HepG2 (cell line): ENCODE results near the gene COX6A2. TPM values are rescaled to one million over a fixed set of nuclear protein-coding genes. Genes with fewer than 3 reads are reported as not detected.

Experiments
- DNMT3B ChIP-seq: conservative IDR thresholded peaks from 2 replicates; pipeline ENCODE4 v1.6.1; 2016; ENCODE audit warnings: missing biosample characterization, control low read depth
- GATAD1 ChIP-seq: IDR thresholded peaks from 2 replicates; pipeline ENCODE4 v1.6.1; 2016; ENCODE audit warnings: missing genetic modification reagents, missing compliant biosample characterization
- HES4 ChIP-seq: sonication (generic); formaldehyde crosslinking; IDR thresholded peaks from 2 replicates; pipeline ENCODE4 v1.9.0; 2021; ENCODE audit warnings: mild to moderate bottlenecking, missing genetic modification reagents, borderline replicate concordance
- HIC2 ChIP-seq: sonication (generic); formaldehyde crosslinking; IDR thresholded peaks from 2 replicates; pipeline ENCODE4 v1.9.0; 2022; ENCODE audit warnings: low read depth, missing genetic modification reagents
- KLF16 ChIP-seq, 2 experiments: sonication (generic) in 1 of 2; formaldehyde crosslinking in 1 of 2; IDR thresholded peaks; 2 replicates each; pipeline versions ENCODE4 v1.6.1 to v1.8.0; 2016 to 2023; ENCODE audit warnings: missing genetic modification reagents in 2 of 2, missing compliant biosample characterization in 1 of 2
- PAF1 ChIP-seq: IDR thresholded peaks from 2 replicates; pipeline ENCODE4 v1.6.1; 2016; ENCODE audit warnings: missing genetic modification reagents, missing compliant biosample characterization
- TBX3 ChIP-seq: fragments of 450-650 bp; IDR thresholded peaks from 2 replicates; pipeline ENCODE4 v1.6.1; 2017; ENCODE audit warnings: antibody characterized with exemption, mild to moderate bottlenecking, inconsistent platforms, borderline replicate concordance
- TSC22D2 ChIP-seq: sonication (generic); formaldehyde crosslinking; IDR thresholded peaks from 2 replicates; pipeline ENCODE4 v1.5.1; 2020; ENCODE audit warnings: missing genetic modification reagents, mild to moderate bottlenecking, borderline replicate concordance
- ZFP41 ChIP-seq: sonication (generic); formaldehyde crosslinking; IDR thresholded peaks from 2 replicates; pipeline ENCODE4 v1.4.0; 2020; ENCODE audit warnings: mild to moderate bottlenecking, missing genetic modification reagents, borderline replicate concordance
- ZNF3 ChIP-seq: IDR thresholded peaks from 2 replicates; pipeline ENCODE4 v1.7.0; 2017; ENCODE audit warnings: inconsistent platforms
- ZNF34 ChIP-seq: sonication (generic); formaldehyde crosslinking; IDR thresholded peaks from 2 replicates; pipeline ENCODE4 v1.4.0; 2020; ENCODE audit warnings: mild to moderate bottlenecking, missing genetic modification reagents, borderline replicate concordance
- ZNF496 ChIP-seq: sonication (generic); formaldehyde crosslinking; IDR thresholded peaks from 2 replicates; pipeline ENCODE4 v1.8.1; 2023; ENCODE audit warnings: mild to moderate bottlenecking, moderate library complexity, missing genetic modification reagents; ENCODE audit not compliant: insufficient replicate concordance
- ZNF546 ChIP-seq: sonication (generic); formaldehyde crosslinking; conservative IDR thresholded peaks from 2 replicates; pipeline ENCODE4 v1.8.1; 2023; ENCODE audit warnings: mild to moderate bottlenecking, missing genetic modification reagents
- ZNF597 ChIP-seq: sonication (generic); formaldehyde crosslinking; IDR thresholded peaks from 2 replicates; pipeline ENCODE4 v1.5.0; 2020; ENCODE audit warnings: missing genetic modification reagents
- ZNF615 ChIP-seq: sonication (generic); formaldehyde crosslinking; IDR thresholded peaks from 2 replicates; pipeline ENCODE4 v1.5.0; 2020; ENCODE audit warnings: mild to moderate bottlenecking, missing genetic modification reagents, borderline replicate concordance
- ZNF687 ChIP-seq: sonication (generic); formaldehyde crosslinking; IDR thresholded peaks from 2 replicates; pipeline ENCODE4 v1.5.1; 2020; ENCODE audit warnings: mild to moderate bottlenecking, missing genetic modification reagents, moderate library complexity
- polyA plus RNA-seq, 8 experiments: library from polyadenylated mRNA; depleted of rRNA in 3 of 8; stranded (reverse) in 7 of 8; unstranded in 1 of 8; fragments of >200 nt; fragmentation: Illumina TruSeq in 4 of 8; extraction: Trizol in 4 of 8; gene quantifications; 2 replicates each; pipeline versions ENCODE4 v1.2.1 to v1.2.3, GENCODE V29; 2011 to 2016; ENCODE audit warnings: low read depth in 4 of 8, missing spikeins in 1 of 8, mixed read lengths in 1 of 8; ENCODE audit not compliant: insufficient read depth in 1 of 8
- total RNA-seq, 5 experiments: library from RNA; depleted of rRNA; stranded (reverse); fragments of >200 nt; fragmentation: Illumina TruSeq; extraction: Trizol; gene quantifications; 2 replicates each; pipeline ENCODE4 v1.2.3, GENCODE V29; 2016; ENCODE audit warnings: low read depth in 1 of 5
- TF ChIP-seq, protein P1 (sequence below): sonication (generic); formaldehyde crosslinking; IDR thresholded peaks from 2 replicates; pipeline ENCODE4 v1.9.0; 2021; ENCODE audit warnings: missing genetic modification reagents, borderline replicate concordance
- TF ChIP-seq, protein P2 (sequence below): IDR thresholded peaks from 2 replicates; pipeline ENCODE4 v1.6.1; 2016; ENCODE audit warnings: control low read depth

The COX6A2 gene
- total and polyA plus RNA-seq, 2 of the 13 experiments (the other 11 are each of a cell fraction or from before 2014, with no cell fraction given) = not detected

GRCh38 chr16:31458844-31459686, 30.9 kb upstream of the COX6A2 start, which contains the start of gene ARMC5 (continued):
- TF ChIP-seq KLF16 (CRISPR knock-in tag; IDR thresholded peaks at IDR 0.05) = peak; percentile 90 to 94; a peak in 3 of 4 replicates
- peak; percentile 90 for TF ChIP-seq GATAD1
- TF ChIP-seq, protein P1, sequence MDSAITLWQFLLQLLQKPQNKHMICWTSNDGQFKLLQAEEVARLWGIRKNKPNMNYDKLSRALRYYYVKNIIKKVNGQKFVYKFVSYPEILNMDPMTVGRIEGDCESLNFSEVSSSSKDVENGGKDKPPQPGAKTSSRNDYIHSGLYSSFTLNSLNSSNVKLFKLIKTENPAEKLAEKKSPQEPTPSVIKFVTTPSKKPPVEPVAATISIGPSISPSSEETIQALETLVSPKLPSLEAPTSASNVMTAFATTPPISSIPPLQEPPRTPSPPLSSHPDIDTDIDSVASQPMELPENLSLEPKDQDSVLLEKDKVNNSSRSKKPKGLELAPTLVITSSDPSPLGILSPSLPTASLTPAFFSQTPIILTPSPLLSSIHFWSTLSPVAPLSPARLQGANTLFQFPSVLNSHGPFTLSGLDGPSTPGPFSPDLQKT (CRISPR knock-in tag) = 0 out of 2 replicates have a peak, but pooled peaks have one; percentile 77
- no peak for TF ChIP-seq ZNF3 (CRISPR knock-in tag)
- TF ChIP-seq DNMT3B (CRISPR knock-in tag) = peak; percentile 57; the same call in 1 of the 2 replicates
- 0 out of 2 replicates have a peak, but pooled peaks have one; percentile 16 for TF ChIP-seq ZNF34
- TF ChIP-seq TBX3 = peak; percentile 48; the same call in 1 of the 2 replicates
- peak; percentile 66; the same call in 1 of the 2 replicates for TF ChIP-seq HIC2 (CRISPR knock-in tag)
- no peak for TF ChIP-seq ZNF496 (CRISPR knock-in tag)
- TF ChIP-seq TSC22D2 (CRISPR knock-in tag) = no peak
- 0 out of 2 replicates have a peak, but pooled peaks have one; percentile 38 for TF ChIP-seq ZNF615 (CRISPR knock-in tag)
- TF ChIP-seq HES4 (CRISPR knock-in tag) = 0 out of 2 replicates have a peak, but pooled peaks have one; percentile 46
- TF ChIP-seq ZNF597 (CRISPR knock-in tag) = no peak
- TF ChIP-seq ZNF546 = peak; percentile 87; the same call in 1 of the 2 replicates
- no peak for TF ChIP-seq PAF1 (CRISPR knock-in tag)
- peak; percentile 96 for TF ChIP-seq ZNF687 (CRISPR knock-in tag)
- peak; percentile 96; the same call in 1 of the 2 replicates for TF ChIP-seq ZFP41 (CRISPR knock-in tag)
- TF ChIP-seq, protein P2, sequence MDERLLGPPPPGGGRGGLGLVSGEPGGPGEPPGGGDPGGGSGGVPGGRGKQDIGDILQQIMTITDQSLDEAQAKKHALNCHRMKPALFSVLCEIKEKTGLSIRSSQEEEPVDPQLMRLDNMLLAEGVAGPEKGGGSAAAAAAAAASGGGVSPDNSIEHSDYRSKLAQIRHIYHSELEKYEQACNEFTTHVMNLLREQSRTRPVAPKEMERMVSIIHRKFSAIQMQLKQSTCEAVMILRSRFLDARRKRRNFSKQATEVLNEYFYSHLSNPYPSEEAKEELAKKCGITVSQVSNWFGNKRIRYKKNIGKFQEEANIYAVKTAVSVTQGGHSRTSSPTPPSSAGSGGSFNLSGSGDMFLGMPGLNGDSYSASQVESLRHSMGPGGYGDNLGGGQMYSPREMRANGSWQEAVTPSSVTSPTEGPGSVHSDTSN (CRISPR knock-in tag) = no peak
